ENCODE measurements around the gene ZBTB3.
A peak's percentile ranks its signal among the peaks of the same experiment; 100 is the strongest.

ZBTB3 gene

GRCh38 chr11:62728171-62728988 lies 25.6 kb downstream of the ZBTB3 start, which contains the start of gene TTC9C:
Gene TTC9C (plus strand): TSS chr11:62728486. CDS start chr11:62728849, 363 bp downstream.
- peak; percentile 82 for TF ChIP-seq POLR2AphosphoS5 (IDR thresholded peaks at IDR 0.05; ENCODE audit: low read depth, low read length)
- peak; percentile 68 for TF ChIP-seq TAF1 (IDR thresholded peaks at IDR 0.05; ENCODE audit: low read depth, low read length)
- peak; percentile 39; the same call in 1 of the 2 replicates for TF ChIP-seq POU2F2 (IDR thresholded peaks at IDR 0.05; ENCODE audit: low read depth, low read length)
- TF ChIP-seq PAX5 (IDR thresholded peaks at IDR 0.05; ENCODE audit: insufficient read depth, low read length, severe bottlenecking) = no peak
- peak; percentile 79 for TF ChIP-seq POLR2A (IDR thresholded peaks at IDR 0.05; ENCODE audit: low read depth, low read length)
- TF ChIP-seq SPI1 (IDR thresholded peaks at IDR 0.05; ENCODE audit: low read depth, low read length) = peak; percentile 32; the same call in 1 of the 2 replicates
- DNase-seq (ENCODE audit: insufficient read length, low spot score) (no peak), FAIRE-seq (peak; percentile 58)

GRCh38 chr11:62727872-62728170 lies 26.1 kb downstream of the ZBTB3 start:
- TF ChIP-seq POLR2AphosphoS5 (IDR thresholded peaks at IDR 0.05; ENCODE audit: low read depth, low read length) (no peak), SPI1 (IDR thresholded peaks at IDR 0.05; ENCODE audit: low read depth, low read length) (no peak), TAF1 (IDR thresholded peaks at IDR 0.05; ENCODE audit: low read depth, low read length) (no peak), POLR2A (IDR thresholded peaks at IDR 0.05; ENCODE audit: low read depth, low read length) (no peak), PAX5 (IDR thresholded peaks at IDR 0.05; ENCODE audit: insufficient read depth, low read length, severe bottlenecking) (no peak), POU2F2 (IDR thresholded peaks at IDR 0.05; ENCODE audit: low read depth, low read length) (no peak)
- DNase-seq (ENCODE audit: insufficient read length, low spot score) (peak; percentile 58), FAIRE-seq (peak; percentile 33)

GRCh38 chr11:62727165-62727871 lies 26.6 kb downstream of the ZBTB3 start, which contains the start of gene HNRNPUL2:
Gene HNRNPUL2 (minus strand): TSS chr11:62727457. CDS start chr11:62727156, 301 bp downstream.
- peak; percentile 19 for TF ChIP-seq PAX5 (IDR thresholded peaks at IDR 0.05; ENCODE audit: insufficient read depth, low read length, severe bottlenecking)
- TF ChIP-seq POLR2A (IDR thresholded peaks at IDR 0.05; ENCODE audit: low read depth, low read length) = peak; percentile 95
- TF ChIP-seq TAF1 (IDR thresholded peaks at IDR 0.05; ENCODE audit: low read depth, low read length) = peak; percentile 8; the same call in 1 of the 2 replicates
- peak; percentile 93 for TF ChIP-seq POLR2AphosphoS5 (IDR thresholded peaks at IDR 0.05; ENCODE audit: low read depth, low read length)
- peak; percentile 76 for TF ChIP-seq SPI1 (IDR thresholded peaks at IDR 0.05; ENCODE audit: low read depth, low read length)
- TF ChIP-seq POU2F2 (IDR thresholded peaks at IDR 0.05; ENCODE audit: low read depth, low read length) = no peak; the same call in 1 of the 2 replicates
- FAIRE-seq = peak; percentile 96
- peak; percentile 94 for DNase-seq (ENCODE audit: insufficient read length, low spot score)

GRCh38 chr11:62726915-62727164 lies 27.1 kb downstream of the ZBTB3 start:
- FAIRE-seq = no peak
- TF ChIP-seq POU2F2 (IDR thresholded peaks at IDR 0.05; ENCODE audit: low read depth, low read length) (no peak), TAF1 (IDR thresholded peaks at IDR 0.05; ENCODE audit: low read depth, low read length) (0 out of 2 replicates have a peak, but pooled peaks have one; percentile 37)
- no peak for DNase-seq (ENCODE audit: insufficient read length, low spot score)

- FAIRE-seq (no peak), DNase-seq (ENCODE audit: insufficient read length, low spot score) (no peak)
- TF ChIP-seq POU2F2 (IDR thresholded peaks at IDR 0.05; ENCODE audit: low read depth, low read length) = no peak
- no peak for TF ChIP-seq POLR2AphosphoS5 (IDR thresholded peaks at IDR 0.05; ENCODE audit: low read depth, low read length)
These were observed 27.6 kb downstream of the ZBTB3 start for GRCh38 chr11:62726156-62726914.

GRCh38 chr11:62725646-62726045 lies 28.3 kb downstream of the ZBTB3 start:
- FAIRE-seq (no peak), DNase-seq (ENCODE audit: insufficient read length, low spot score) (no peak)
- TF ChIP-seq POLR2AphosphoS5 (IDR thresholded peaks at IDR 0.05; ENCODE audit: low read depth, low read length) = no peak
- no peak for TF ChIP-seq POU2F2 (IDR thresholded peaks at IDR 0.05; ENCODE audit: low read depth, low read length)
- TF ChIP-seq TAF1 (IDR thresholded peaks at IDR 0.05; ENCODE audit: low read depth, low read length) = no peak
- no peak for TF ChIP-seq SPI1 (IDR thresholded peaks at IDR 0.05; ENCODE audit: low read depth, low read length)
- TF ChIP-seq POLR2A (IDR thresholded peaks at IDR 0.05; ENCODE audit: low read depth, low read length) = no peak
- TF ChIP-seq PAX5 (IDR thresholded peaks at IDR 0.05; ENCODE audit: insufficient read depth, low read length, severe bottlenecking) = no peak

GRCh38 chr11:62724171-62724570 lies 29.8 kb downstream of the ZBTB3 start:
- TF ChIP-seq POLR2A (IDR thresholded peaks at IDR 0.05; ENCODE audit: low read depth, low read length) (no peak), POU2F2 (IDR thresholded peaks at IDR 0.05; ENCODE audit: low read depth, low read length) (no peak), POLR2AphosphoS5 (IDR thresholded peaks at IDR 0.05; ENCODE audit: low read depth, low read length) (no peak), PAX5 (IDR thresholded peaks at IDR 0.05; ENCODE audit: insufficient read depth, low read length, severe bottlenecking) (no peak), SPI1 (IDR thresholded peaks at IDR 0.05; ENCODE audit: low read depth, low read length) (no peak), TAF1 (IDR thresholded peaks at IDR 0.05; ENCODE audit: low read depth, low read length) (no peak)

GRCh38 chr11:62721994-62722393 lies 32.0 kb downstream of the ZBTB3 start:
- no peak for TF ChIP-seq TAF1 (IDR thresholded peaks at IDR 0.05; ENCODE audit: low read depth, low read length)
- TF ChIP-seq POLR2AphosphoS5 (IDR thresholded peaks at IDR 0.05; ENCODE audit: low read depth, low read length) = no peak
- no peak for TF ChIP-seq SPI1 (IDR thresholded peaks at IDR 0.05; ENCODE audit: low read depth, low read length)
- TF ChIP-seq POU2F2 (IDR thresholded peaks at IDR 0.05; ENCODE audit: low read depth, low read length) = no peak
- no peak for TF ChIP-seq PAX5 (IDR thresholded peaks at IDR 0.05; ENCODE audit: insufficient read depth, low read length, severe bottlenecking)
- TF ChIP-seq POLR2A (IDR thresholded peaks at IDR 0.05; ENCODE audit: low read depth, low read length) = no peak
- no peak for DNase-seq (ENCODE audit: insufficient read length, low spot score)
- FAIRE-seq = no peak

More at GRCh38 chr11:62724171-62724570, 29.8 kb downstream of the ZBTB3 start:
- DNase-seq (ENCODE audit: insufficient read length, low spot score) = no peak
- FAIRE-seq = no peak

Data from GM12891 (cell line).